IMR-90 (cell line): ENCODE data around the gene HOXB7. TPM values are rescaled to one million over a fixed set of nuclear protein-coding genes. Genes with fewer than 3 reads are reported as not detected.

Experiments used
- ATAC-seq: fragments of 200-7000 bp; cut with Tn5 transposase; 2 replicates; pipeline ENCODE4 v1.9.1; 2020; ENCODE audit warnings: low read depth, mild to moderate bottlenecking, moderate library complexity
- BruUV-seq: library from RNA; stranded (reverse); fragments of 400-500 nt; replicated peaks from 2 replicates; lab custom pipeline; 2021; lab: Mats Ljungman, UMichigan
- CTCF ChIA-PET: fragments of 300-600 bp; formaldehyde crosslinking; extraction: SDS; loops from one replicate; lab custom pipeline; 2021; ENCODE audit warnings: antibody characterized with exemption; lab: Yijun Ruan, JAX
- POLR2A ChIA-PET: fragments of 300-600 bp; sonication (Branson Sonifier 250); formaldehyde crosslinking; loops from one replicate; lab custom pipeline; 2022; ENCODE audit warnings: antibody characterized with exemption; ENCODE audit not compliant: unreplicated experiment; lab: Charles Lee
- DNase-seq: peaks from one replicate; pipeline ENCODE4 v3.0.0; 2013
- H2AFZ ChIP-seq: replicated peaks from 2 replicates; pipeline ENCODE3; 2013; ENCODE audit warnings: low read length, mild to moderate bottlenecking; ENCODE audit not compliant: poor library complexity
- H2AK5ac ChIP-seq: 2 replicates; pipeline ENCODE4 v1.6.1; 2013; ENCODE audit warnings: low read depth, low read length, inconsistent platforms
- H2AK9ac ChIP-seq: replicated peaks from 2 replicates; pipeline ENCODE3; 2013; ENCODE audit warnings: mild to moderate bottlenecking, low read depth, low read length, moderate library complexity; ENCODE audit not compliant: poor library complexity
- H2BK120ac ChIP-seq: 2 replicates; pipeline ENCODE4 v1.6.1; 2013; ENCODE audit warnings: low read depth, low read length, inconsistent platforms
- H2BK15ac ChIP-seq: 3 replicates; pipeline ENCODE4 v1.6.1; 2013; ENCODE audit warnings: low read depth, low read length, inconsistent platforms
- H2BK20ac ChIP-seq: 2 replicates; pipeline ENCODE4 v1.6.1; 2013; ENCODE audit warnings: low read depth, mild to moderate bottlenecking, inconsistent platforms, low read length, moderate library complexity
- H2BK5ac ChIP-seq: 2 replicates; pipeline ENCODE4 v1.6.1; 2013; ENCODE audit warnings: mild to moderate bottlenecking, low read depth, low read length, inconsistent platforms; ENCODE audit not compliant: poor library complexity, severe bottlenecking
- H3K14ac ChIP-seq: replicated peaks from 2 replicates; pipeline ENCODE4 v1.6.1; 2013; ENCODE audit warnings: low read depth, low read length, inconsistent platforms
- H3K18ac ChIP-seq: 2 replicates; pipeline ENCODE4 v1.6.1; 2013; ENCODE audit warnings: low read depth, low read length, control low read depth
- H3K23ac ChIP-seq: 2 replicates; pipeline ENCODE4 v1.6.1; 2013; ENCODE audit warnings: low read depth, low read length, inconsistent platforms
- H3K27ac ChIP-seq: 2 replicates; pipeline ENCODE4 v1.5.1; 2013; ENCODE audit warnings: mild to moderate bottlenecking, control low read depth, low read length; ENCODE audit not compliant: insufficient read depth
- H3K27me3 ChIP-seq: 2 replicates; pipeline ENCODE4 v1.6.1; 2013; ENCODE audit warnings: low read length; ENCODE audit not compliant: control insufficient read depth, insufficient read depth
- H3K36me3 ChIP-seq: 2 replicates; pipeline ENCODE4 v1.6.1; 2013; ENCODE audit warnings: low read length, mixed read lengths; ENCODE audit not compliant: control insufficient read depth, insufficient read depth
- H3K4ac ChIP-seq: 2 replicates; pipeline ENCODE4 v1.6.1; 2013; ENCODE audit warnings: low read depth, low read length, inconsistent platforms
- H3K4me1 ChIP-seq: 2 replicates; pipeline ENCODE4 v1.6.1; 2013; ENCODE audit warnings: low read length, mixed read lengths; ENCODE audit not compliant: control insufficient read depth, insufficient read depth
- H3K4me2 ChIP-seq: 2 replicates; pipeline ENCODE4 v1.6.1; 2013; ENCODE audit warnings: low read depth, mild to moderate bottlenecking, control low read depth, low read length, moderate library complexity
- H3K4me3 ChIP-seq: 2 replicates; pipeline ENCODE4 v1.5.1; 2013; ENCODE audit warnings: low read depth, mild to moderate bottlenecking, control low read depth, low read length, moderate library complexity; ENCODE audit not compliant: insufficient read depth
- H3K56ac ChIP-seq: 2 replicates; pipeline ENCODE4 v1.6.1; 2013; ENCODE audit warnings: low read length, inconsistent platforms; ENCODE audit not compliant: insufficient read depth; ENCODE audit errors: extremely low read depth
- H3K79me1 ChIP-seq, 2 experiments: 2 replicates each; pipeline ENCODE4 v1.6.1; 2013; ENCODE audit warnings: low read length in 2 of 2, inconsistent platforms in 1 of 2, low read depth in 1 of 2
- H3K9ac ChIP-seq: 2 replicates; pipeline ENCODE4 v1.6.1; 2013; ENCODE audit warnings: low read depth, low read length, control low read depth
- H3K9me1 ChIP-seq: 2 replicates; pipeline ENCODE4 v1.6.1; 2013; ENCODE audit warnings: low read length, inconsistent platforms; ENCODE audit not compliant: insufficient read depth
- H3K9me3 ChIP-seq: 2 replicates; pipeline ENCODE4 v1.6.1; 2013; ENCODE audit warnings: low read length; ENCODE audit not compliant: control insufficient read depth, insufficient read depth
- H4K20me1 ChIP-seq: 2 replicates; pipeline ENCODE4 v1.6.1; 2013; ENCODE audit warnings: low read length, inconsistent platforms; ENCODE audit not compliant: insufficient read depth
- H4K5ac ChIP-seq: 2 replicates; pipeline ENCODE4 v1.6.1; 2013; ENCODE audit warnings: mild to moderate bottlenecking, low read depth, low read length, control low read depth
- H4K8ac ChIP-seq, 2 experiments: 2 replicates each; pipeline ENCODE4 v1.6.1; 2013; ENCODE audit warnings: low read depth in 2 of 2, low read length in 2 of 2, control low read depth in 1 of 2, inconsistent platforms in 1 of 2
- H4K91ac ChIP-seq: 2 replicates; pipeline ENCODE4 v1.6.1; 2013; ENCODE audit warnings: low read depth, low read length, inconsistent platforms; ENCODE audit not compliant: insufficient read depth
- BHLHE40 ChIP-seq: fragments of 150-350 bp; IDR thresholded peaks from 2 replicates; pipeline ENCODE4 v1.6.1; 2016; ENCODE audit warnings: mild to moderate bottlenecking, low read depth, low read length
- CEBPB ChIP-seq: IDR thresholded peaks from 2 replicates; pipeline ENCODE4 v1.6.1; 2012; ENCODE audit warnings: low read depth, low read length, improper control_type of control experiment
- CHD1 ChIP-seq: IDR thresholded peaks from 2 replicates; pipeline ENCODE4 v1.6.1; 2012; ENCODE audit warnings: low read depth, low read length, improper control_type of control experiment
- MAZ ChIP-seq: IDR thresholded peaks from 2 replicates; pipeline ENCODE4 v1.6.1; 2012; ENCODE audit warnings: low read depth, mild to moderate bottlenecking, low read length, improper control_type of control experiment, moderate library complexity, borderline replicate concordance
- MXI1 ChIP-seq: IDR thresholded peaks from 2 replicates; pipeline ENCODE4 v1.6.1; 2012; ENCODE audit warnings: low read depth, mild to moderate bottlenecking, low read length, moderate library complexity, borderline replicate concordance
- NFE2L2 ChIP-seq: fragments of 150-350 bp; IDR thresholded peaks from 2 replicates; pipeline ENCODE4 v1.6.1; 2016; ENCODE audit warnings: low read depth, mild to moderate bottlenecking, low read length
- RFX5 ChIP-seq: IDR thresholded peaks from 2 replicates; pipeline ENCODE4 v1.8.0; 2012; ENCODE audit warnings: low read depth, mild to moderate bottlenecking, low read length, moderate library complexity
- WGBS, 2 experiments: methylation state at CpG; one replicate each; pipeline versions ENCODE4 v1.1.5 to v1.1.7; 2013; ENCODE audit warnings: missing lambda C conversion rate in 2 of 2; ENCODE audit not compliant: insufficient read length in 1 of 2; ENCODE audit errors: extremely low coverage in 2 of 2; 5-methylcytosine and 5-hydroxymethylcytosine counted together
- dilution Hi-C: fragments of 300-500 bp; cut with HindIII; formaldehyde crosslinking; loops from one replicate; pipeline ENCODE4 v1.14.3; 2018; ENCODE audit warnings: low sequenced_read_pairs; ENCODE audit not compliant: unreplicated experiment
- in situ Hi-C: fragments of 300-500 bp; cut with MboI; formaldehyde crosslinking; loops from 3 replicates; pipeline ENCODE4 v1.14.3; 2019; ENCODE audit warnings: low sequenced_read_pairs, inconsistent platforms, mixed read lengths
- intact Hi-C: fragments of 100-400 bp; cut with micrococcal nuclease; formaldehyde crosslinking; loops from 2 replicates; pipeline ENCODE4 v1.10.0; 2022
- polyA plus RNA-seq, 3 experiments: library from polyadenylated mRNA; depleted of rRNA; stranded (reverse); fragments of >200 nt; gene quantifications; 2 replicates each; pipeline ENCODE4 v1.2.3, GENCODE V29; 2012; ENCODE audit warnings: low replicate concordance in 1 of 3
- total RNA-seq: library from RNA; depleted of rRNA; stranded (reverse); fragments of >200 nt; gene quantifications from 2 replicates; pipeline ENCODE4 v1.2.3, GENCODE V29; 2012
- TF ChIP-seq, protein P1 (sequence below): conservative IDR thresholded peaks from 2 replicates; pipeline ENCODE4 v1.5.1; 2012; ENCODE audit warnings: mild to moderate bottlenecking, low read depth, low read length, improper control_type of control experiment
- TF ChIP-seq, protein P2 (sequence below): fragments of 150-350 bp; IDR thresholded peaks from 2 replicates; pipeline ENCODE4 v1.6.1; 2017; ENCODE audit warnings: mild to moderate bottlenecking, antibody characterized with exemption, low read length, low read depth

HOXB7 gene
- total and polyA plus RNA-seq, 2 of the 4 experiments (the other 2 are of a cell fraction), result 1.8 to 6.7 TPM

GRCh38 chr17:48592577-48592976, 18.2 kb downstream of the HOXB7 start (continued):
- TF ChIP-seq, protein P1, sequence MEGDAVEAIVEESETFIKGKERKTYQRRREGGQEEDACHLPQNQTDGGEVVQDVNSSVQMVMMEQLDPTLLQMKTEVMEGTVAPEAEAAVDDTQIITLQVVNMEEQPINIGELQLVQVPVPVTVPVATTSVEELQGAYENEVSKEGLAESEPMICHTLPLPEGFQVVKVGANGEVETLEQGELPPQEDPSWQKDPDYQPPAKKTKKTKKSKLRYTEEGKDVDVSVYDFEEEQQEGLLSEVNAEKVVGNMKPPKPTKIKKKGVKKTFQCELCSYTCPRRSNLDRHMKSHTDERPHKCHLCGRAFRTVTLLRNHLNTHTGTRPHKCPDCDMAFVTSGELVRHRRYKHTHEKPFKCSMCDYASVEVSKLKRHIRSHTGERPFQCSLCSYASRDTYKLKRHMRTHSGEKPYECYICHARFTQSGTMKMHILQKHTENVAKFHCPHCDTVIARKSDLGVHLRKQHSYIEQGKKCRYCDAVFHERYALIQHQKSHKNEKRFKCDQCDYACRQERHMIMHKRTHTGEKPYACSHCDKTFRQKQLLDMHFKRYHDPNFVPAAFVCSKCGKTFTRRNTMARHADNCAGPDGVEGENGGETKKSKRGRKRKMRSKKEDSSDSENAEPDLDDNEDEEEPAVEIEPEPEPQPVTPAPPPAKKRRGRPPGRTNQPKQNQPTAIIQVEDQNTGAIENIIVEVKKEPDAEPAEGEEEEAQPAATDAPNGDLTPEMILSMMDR, result no peak

DNA sequence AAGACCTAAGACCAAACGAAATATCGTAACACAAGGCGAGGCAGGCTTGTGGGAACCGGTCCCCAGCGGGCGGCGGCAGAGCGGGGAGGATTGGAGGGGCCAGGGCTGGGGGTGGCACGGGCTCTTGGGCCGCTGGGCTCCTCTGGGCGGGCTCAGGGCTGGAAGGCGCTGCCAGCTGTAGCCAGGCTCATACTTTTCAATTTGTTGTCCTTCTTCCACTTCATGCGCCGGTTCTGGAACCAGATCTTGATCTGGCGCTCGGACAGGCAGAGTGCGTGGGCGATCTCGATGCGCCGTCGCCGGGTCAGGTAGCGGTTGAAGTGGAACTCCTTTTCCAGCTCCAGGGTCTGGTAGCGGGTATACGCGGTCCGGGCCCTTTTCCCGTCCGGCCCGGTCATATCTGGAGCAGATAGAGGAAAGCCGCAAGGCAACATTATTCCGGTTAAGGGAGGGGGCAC, 18.7 kb downstream of the HOXB7 start:
- H3K4me3 ChIP-seq, result peak overlapping the region; percentile 91
- TF ChIP-seq RFX5, result no peak
- 0 out of 2 replicates have a peak, but pooled peaks have one; percentile 22 for TF ChIP-seq MXI1
- no peak for TF ChIP-seq CEBPB
- TF ChIP-seq, protein P1, result no peak
- TF ChIP-seq MAZ, result peak; percentile 26; the same call in 1 of the 2 replicates
- TF ChIP-seq, protein P2, sequence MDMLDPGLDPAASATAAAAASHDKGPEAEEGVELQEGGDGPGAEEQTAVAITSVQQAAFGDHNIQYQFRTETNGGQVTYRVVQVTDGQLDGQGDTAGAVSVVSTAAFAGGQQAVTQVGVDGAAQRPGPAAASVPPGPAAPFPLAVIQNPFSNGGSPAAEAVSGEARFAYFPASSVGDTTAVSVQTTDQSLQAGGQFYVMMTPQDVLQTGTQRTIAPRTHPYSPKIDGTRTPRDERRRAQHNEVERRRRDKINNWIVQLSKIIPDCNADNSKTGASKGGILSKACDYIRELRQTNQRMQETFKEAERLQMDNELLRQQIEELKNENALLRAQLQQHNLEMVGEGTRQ, result no peak
- 0 out of 2 replicates have a peak, but pooled peaks have one; percentile 18 for TF ChIP-seq CHD1
- TF ChIP-seq BHLHE40, result no peak
- no peak for TF ChIP-seq NFE2L2

More for the DNA sequence above, 18.7 kb downstream of the HOXB7 start:
- H3K27me3 ChIP-seq, result no peaks in the 10 kb centered on the region
- 0% methylated on average over 4 of the region's 33 CpGs; no CpG with 5 or more reads in 1 of the 2 experiments for WGBS, 2 experiments
- peak overlapping the region; percentile 100 for H3K56ac ChIP-seq
- no peak for ATAC-seq
- H3K9me1 ChIP-seq, result no peaks in the 10 kb centered on the region
- ChIA-PET POLR2A (interaction anchor here (1.2 to 3.1 kb wide), 4 partner anchors 10 to 108 kb away, joined by 4 to 14 read pairs (median 4); no protein-coding TSS in a partner anchor), CTCF (interaction anchor here (0.6 to 1.8 kb wide), 5 partner anchors 21 to 256 kb away, joined by 3 to 6 read pairs (median 4); no protein-coding TSS in a partner anchor)
- H3K4me2 ChIP-seq, result peak overlapping the region; percentile 98
- H2AFZ ChIP-seq, result peak overlapping the region; percentile 35
- peak overlapping the region; percentile 99 for H3K27ac ChIP-seq
- H3K79me1 ChIP-seq, result no peaks in the 10 kb centered on the region
- DNase-seq, result peak; percentile 64
- H3K14ac ChIP-seq, result peak overlapping the region; percentile 99
- peak overlapping the region; percentile 97 for H2BK120ac ChIP-seq
- H3K9ac ChIP-seq, result peak overlapping the region; percentile 100
- H2BK5ac ChIP-seq, result peak overlapping the region; percentile 99
- peak overlapping the region; percentile 99 for H3K4ac ChIP-seq
- peak overlapping the region; percentile 100 for H3K23ac ChIP-seq
- H3K36me3 ChIP-seq, result peaks cover 18% of the 10 kb centered on the region; the same call in 1 of the 2 replicates
- H2AK9ac ChIP-seq, result peak overlapping the region; percentile 58
- no TSS peak for BruUV-seq
- peak overlapping the region; percentile 96 for H3K18ac ChIP-seq
- H2BK15ac ChIP-seq, result peak overlapping the region; percentile 19; the same call in 1 of the 3 replicates
- intact Hi-C loops, result loop anchor here (2.0 kb wide), 1 partner anchor 21 kb away; no protein-coding TSS in a partner anchor
- H4K20me1 ChIP-seq, result peaks cover 7% of the 10 kb centered on the region; the same call in 1 of the 2 replicates
- H3K9me3 ChIP-seq, result no peaks in the 10 kb centered on the region
- H4K5ac ChIP-seq, result no peak overlapping the region; the same call in 1 of the 2 replicates
- H2AK5ac ChIP-seq, result peak overlapping the region; percentile 71
- peak overlapping the region; percentile 99 for H4K91ac ChIP-seq
- peak overlapping the region; percentile 96 to 99; a peak in 3 of 4 replicates for H4K8ac ChIP-seq
- dilution Hi-C loops, result no loop called here
- no peak overlapping the region; the same call in 1 of the 2 replicates for H2BK20ac ChIP-seq
- in situ Hi-C loops, result loop anchor here (10.0 kb wide), 1 partner anchor 567 kb away; no protein-coding TSS in a partner anchor
- H3K4me1 ChIP-seq, result peaks cover 9% of the 10 kb centered on the region
